Measurements from ENCODE around the gene PRKAR1A.

- TF ChIP-seq GATA2 (IDR thresholded peaks at IDR 0.05; ENCODE audit: low read depth, low read length), result no peak
- no peak for TF ChIP-seq GATA3 (IDR thresholded peaks at IDR 0.05; ENCODE audit: low read depth, low read length)
Measured at GRCh38 chr17:68566442-68566738, 54.2 kb downstream of the PRKAR1A start.
